ENCODE measurements around the gene HOMER1.
A peak's percentile ranks its signal among the peaks of the same experiment; 100 is the strongest.
"Not testable (repeated sequence)": the region's sequence is repeated elsewhere in the genome, so short reads cannot be mapped to it uniquely, and the experiment has no call there.

Gene HOMER1

DNA sequence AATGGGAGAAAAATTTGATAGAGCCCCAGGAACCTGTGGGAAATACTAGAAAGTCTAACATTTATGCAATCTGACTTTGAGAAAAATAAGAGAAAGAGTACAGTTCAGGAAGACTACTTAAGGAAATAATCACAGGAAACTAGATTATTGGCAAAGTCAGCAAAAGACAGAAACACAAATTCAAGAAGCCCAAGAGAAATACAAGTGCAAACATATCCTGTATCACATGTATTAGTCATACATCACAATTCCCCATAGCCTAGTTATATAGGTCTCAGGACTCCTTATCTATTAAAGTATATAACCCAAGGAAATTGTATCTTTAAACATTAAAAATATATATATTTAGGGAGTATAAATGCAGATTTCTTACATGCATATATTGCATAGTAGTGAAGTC, 100.8 kb downstream of the HOMER1 start:
- DNase-seq: no peak

DNA sequence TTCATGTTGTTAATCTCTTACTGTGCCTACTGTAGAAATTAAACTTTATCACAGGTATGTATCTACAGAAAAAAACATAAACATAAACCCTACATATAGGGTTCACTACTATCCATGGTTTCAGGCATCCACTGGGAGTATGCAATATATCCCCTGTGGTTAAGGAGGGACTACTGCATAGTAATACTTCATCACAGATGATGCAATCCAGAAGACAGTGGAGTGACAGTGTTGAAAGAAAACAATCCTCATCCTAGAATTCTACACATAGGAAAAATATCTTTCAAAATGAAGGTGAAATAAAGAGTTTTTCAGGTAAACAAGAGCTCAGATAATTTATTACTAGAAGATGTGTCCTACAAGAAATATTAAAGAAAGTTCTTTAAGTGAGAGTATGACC, 105.9 kb downstream of the HOMER1 start:
- no peak for DNase-seq

DNA sequence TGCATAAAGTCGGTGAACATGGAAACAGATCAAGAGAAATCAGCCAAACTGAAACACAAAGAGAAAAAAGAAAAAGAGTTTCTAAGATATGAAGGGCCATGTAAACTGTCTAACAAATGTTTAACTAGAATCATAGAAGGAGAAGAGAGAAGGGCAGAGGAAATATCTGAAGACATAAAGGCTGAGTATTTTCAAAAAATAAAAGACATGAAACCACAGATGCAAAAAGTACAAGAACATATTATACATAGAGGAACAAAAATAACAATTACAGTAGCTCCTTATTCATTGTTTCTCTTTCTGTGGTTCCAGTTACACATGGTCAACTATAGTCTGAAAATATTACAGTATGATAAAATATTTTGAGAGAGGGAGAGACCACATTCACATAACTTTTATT, 106.3 kb downstream of the HOMER1 start:
- no peak for DNase-seq

DNA sequence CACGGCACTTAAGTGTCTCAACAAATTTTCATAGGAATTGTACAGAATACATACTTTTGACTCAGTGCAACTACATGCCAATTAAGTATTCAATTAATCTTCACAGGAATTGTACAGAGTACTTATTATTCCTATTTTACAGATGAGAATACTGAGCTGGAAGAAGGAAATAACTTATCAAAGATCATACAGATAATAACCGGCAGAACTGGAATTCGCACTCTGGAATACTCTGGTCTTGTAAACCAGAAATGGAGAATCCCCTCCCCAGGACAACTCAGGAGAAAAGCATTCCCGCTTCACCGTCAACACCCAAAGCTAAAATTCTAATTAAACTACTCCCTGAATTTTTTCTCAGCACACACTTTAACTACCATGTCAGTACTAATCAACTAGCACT, 112.7 kb downstream of the HOMER1 start:
- no peak for DNase-seq

DNA sequence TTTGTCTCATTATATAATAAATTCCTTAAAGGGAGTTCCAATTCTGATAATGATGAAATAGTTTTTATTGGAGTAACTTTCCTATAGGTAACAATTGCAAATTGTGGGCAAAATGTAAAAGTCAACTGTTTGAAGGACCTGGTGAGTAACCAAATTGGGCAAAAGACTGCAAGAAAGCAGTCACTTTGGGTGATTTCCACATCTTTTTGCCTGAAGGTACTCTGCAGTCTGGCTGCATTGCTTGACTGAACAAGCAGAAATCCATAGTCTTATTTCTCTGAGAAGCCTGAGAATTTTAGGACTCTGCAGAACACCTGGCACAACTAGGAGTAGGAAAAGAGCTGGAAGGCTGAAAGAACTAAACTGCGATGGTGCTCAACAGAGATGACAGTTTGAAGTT, 114.9 kb downstream of the HOMER1 start:
- no peak for DNase-seq

DNA sequence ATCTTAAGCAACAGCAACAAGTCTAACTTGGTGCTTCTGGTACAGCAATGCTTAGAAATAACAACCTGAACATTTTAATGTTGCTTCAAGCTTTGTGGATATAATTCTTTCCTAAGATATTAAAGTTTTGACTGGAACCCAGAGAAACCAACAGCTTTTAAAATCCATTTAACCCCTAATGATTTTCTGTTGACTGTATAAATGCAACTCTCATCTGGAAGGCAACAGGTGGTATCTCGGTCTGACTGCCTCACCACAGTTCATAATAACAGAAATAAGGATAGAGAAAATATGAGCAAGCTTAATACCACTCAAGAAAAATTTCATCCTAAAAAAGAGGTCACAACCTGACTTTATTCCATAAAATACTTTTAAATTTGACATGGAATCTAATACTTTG, 116.9 kb downstream of the HOMER1 start:
- no peak for DNase-seq

DNA sequence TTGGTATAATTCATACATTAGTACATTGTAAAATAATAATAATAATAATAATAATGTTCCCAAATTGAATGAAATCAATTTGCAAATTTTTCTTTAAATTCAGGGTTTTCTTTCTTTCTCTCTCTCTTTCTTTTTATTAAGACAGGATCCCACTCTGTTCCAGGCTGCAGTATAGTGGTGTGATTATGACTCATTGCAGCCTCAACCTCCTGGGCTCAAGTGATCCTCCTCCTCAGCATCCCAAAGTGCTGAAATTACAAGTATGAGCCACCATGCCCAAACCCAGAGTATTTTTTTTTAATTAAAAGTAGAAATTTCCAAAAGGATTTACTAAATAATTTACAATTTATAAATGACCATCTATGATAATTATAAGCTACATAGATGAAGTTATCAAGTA, 117.7 kb downstream of the HOMER1 start:
- DNase-seq: no peak

DNA sequence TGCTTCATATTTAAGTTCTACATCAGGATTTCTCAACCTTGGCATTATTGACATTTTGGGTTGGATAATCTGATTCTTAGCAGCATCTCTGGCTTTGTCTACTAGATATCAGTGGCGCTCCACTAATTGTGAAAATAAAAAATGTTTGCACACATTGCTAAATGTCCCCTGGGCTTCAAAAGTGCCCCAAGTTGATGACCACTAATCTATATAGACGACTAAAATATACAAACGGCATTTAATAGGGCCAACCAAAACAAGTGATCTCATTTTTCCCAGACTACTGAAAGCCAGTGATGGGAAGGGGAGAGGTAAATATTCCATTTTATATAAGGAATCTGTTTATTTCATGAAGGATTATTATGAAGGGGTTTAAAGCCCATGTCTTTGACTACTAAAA, 118.6 kb downstream of the HOMER1 start:
- no peak for DNase-seq

DNA sequence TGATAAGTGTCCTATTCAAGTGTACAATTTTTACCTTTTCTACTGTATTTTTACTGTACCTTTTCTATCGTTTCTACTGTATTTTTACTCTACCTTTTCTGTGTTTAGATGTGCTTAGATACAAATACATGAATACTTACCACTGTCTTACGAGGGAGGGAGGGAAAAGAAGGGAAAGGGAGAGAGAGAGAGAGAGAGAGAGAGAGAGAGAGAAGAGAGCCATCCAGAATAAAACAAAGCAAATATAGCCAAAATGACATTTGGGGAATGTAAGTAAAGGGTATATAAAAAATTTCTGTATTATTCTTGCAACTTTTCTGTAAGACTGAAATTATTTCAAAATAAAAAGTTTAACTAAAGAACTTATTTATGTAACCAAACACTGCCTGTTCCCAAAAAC, 121.2 kb downstream of the HOMER1 start:
- DNase-seq: no peak

DNA sequence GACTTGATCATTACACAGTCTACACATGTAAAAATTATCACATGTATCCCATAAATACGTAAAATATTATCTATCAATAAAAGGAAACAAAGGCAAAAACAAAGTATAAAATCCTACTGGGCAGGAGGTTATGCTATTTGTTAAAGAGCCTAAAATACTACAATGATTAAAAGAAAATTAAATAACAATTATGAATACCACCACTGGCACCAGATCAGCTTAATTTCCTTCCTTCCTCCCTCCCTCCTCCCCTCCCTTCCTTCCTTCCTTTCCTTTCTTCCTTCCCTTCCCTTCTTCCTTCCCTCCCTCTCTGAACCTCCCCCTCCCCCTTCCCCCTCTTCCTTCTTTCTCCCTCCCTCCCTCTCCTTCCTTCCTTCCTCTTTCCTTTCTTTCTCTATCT, 127.3 kb downstream of the HOMER1 start:
- DNase-seq: no peak

DNA sequence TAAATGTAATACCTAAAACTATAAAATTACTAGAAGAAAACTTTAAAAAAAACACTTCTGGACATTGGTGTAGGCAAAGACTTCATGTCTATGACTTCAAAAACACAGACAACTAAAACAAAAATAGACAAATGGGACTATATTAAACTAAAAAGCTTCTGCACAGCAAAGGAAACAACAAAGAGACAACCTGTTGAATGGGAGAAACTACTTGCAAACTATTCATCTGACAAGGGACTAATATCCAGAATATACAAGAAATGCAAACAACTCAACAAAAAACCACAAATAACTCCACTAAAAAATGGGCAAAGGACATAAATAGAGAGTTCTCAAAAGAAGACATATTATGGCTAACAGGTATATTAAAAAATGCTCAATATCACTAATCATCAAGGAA, 128.8 kb downstream of the HOMER1 start:
- DNase-seq: not testable (repeated sequence)

DNA sequence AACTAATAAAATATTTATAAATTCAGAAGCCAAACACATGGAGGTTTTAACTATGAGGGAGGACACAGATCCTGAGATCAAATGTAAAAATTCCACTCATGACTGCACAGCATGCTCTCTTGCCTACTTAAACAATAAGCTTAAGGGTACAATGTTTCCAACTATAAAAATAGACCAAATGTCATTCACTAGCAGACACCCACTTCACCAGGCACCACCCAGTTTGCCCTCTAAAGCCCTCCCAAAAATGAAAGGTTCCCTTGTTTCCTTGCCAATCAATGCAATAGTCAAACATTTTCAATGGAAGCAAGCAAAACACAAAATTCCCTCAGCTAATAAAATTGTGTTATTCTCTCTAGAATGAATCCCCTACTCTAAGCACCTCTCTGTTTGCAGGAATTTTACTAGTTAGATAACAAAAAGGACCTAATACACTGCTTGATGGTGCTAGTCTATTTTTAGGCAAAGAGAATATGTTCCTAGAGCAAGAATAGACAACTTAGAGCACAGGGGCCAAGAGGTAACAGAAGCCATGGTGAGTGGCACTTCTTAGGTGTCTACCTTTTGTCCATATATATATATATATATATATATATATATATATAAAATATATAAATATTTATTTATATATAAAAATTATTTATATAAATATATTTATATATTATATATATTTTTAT, 135.3 kb downstream of the HOMER1 start:
- DNase-seq: no peak

DNA sequence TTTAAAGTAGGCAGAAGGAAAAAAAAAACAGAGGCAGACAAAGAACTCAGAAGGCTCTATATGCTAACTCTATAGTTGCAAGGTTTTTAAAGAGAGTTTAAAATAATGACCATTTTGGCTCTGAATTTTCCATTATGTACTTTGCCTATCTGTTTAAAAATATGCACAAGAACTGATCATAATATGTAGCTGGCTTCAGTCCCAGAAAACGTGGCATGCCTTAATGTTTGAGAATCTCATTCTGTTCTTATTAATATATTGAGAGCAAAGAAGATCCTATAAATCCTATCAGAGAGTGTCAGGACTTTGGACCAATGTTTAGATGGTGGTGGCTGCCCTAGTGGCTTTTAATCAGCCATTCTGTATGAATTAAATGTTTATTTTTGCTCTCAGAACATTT, 156.5 kb downstream of the HOMER1 start:
- no peak for DNase-seq

DNA sequence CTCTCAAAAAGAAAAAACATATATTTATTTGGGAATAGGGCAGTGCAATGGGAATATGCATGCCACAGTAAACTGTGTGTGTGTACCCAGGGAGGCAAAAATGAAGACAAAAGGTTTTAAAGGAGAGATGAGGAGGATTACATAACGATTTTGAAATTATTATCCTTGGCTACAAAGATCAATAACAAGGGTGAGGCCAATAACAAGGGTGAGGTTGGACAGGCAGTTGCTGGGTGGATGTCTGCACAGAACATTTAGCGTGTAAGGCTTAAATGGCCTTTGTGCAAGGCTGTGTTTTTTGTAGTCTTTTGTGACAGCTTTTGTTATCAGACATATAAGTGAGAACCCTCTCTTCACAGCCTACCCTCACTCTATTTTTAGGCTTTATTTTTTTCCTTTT, 164.1 kb downstream of the HOMER1 start:
- DNase-seq: no peak

DNA sequence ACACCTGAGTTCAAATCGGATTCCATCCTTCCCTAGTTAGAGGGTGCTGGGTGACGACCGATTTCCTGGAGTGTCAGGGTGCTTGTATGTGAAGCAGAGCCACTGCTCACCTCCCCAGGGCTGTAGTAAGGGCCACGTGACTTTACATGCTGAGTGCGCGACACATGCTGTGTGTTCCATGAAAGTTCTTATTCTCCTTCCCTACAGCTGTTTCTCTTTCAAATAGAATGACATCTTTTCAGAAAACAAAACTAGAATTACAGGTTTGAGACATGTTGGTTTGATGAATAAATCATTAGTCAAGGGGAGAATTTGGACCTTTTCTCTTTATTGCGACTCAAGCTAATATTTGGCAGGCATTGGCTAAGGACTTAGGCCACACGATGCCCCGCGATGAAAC, 164.9 kb downstream of the HOMER1 start:
- no peak for DNase-seq

DNA sequence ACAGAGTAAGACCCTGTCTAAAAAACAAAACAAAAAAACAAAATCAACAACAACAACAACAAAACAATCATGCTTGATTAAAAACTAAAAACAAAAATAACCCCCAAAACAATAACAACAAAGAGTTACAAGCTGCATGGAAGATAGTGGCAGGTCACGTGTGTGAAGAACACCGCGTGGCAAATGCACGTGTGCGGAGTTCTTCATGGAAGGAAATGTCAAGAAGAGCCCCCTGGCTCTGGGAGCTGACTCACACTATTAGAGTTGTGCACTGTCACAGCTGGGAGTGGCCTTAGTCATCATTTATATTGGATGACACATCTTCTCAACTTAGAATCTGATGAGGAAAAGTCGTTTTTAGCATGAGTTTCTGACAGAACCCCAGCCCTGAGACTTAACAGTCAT, 167.5 kb downstream of the HOMER1 start:
- no peak for DNase-seq

DNA sequence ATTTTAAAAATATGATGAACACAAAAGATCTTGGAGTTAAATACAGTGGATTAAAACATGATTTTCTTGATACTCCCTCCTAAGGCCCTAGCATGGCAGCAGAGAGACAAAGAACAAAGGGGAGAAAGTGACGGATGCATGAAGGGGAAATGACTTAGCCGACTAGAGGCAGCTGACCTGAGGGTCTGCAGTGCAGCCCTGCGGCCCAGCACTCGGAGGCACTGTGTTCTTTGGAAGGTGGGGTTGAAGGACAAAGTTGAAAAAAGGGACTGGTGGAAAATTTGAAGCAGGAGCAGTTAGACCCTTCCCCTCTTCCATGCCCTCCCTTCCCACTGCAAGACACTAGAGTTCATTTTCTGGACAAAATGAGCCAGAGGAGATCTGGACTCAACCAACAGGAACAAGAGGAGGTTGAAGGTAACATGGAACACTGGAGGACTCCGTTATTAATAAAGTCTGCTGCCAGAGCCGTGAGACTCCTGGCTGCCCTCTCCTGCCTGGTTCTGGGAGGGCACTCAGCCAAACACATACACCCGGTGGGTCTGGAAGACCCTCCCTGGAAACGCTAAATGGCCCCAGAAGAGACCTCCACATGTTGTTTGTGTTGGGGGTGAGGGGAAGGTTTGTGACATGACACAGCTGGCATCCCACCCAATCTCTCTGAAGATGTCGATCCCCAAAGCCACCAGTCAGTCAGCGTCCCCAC, 179.9 kb downstream of the HOMER1 start:
- DNase-seq: no peak

DNA sequence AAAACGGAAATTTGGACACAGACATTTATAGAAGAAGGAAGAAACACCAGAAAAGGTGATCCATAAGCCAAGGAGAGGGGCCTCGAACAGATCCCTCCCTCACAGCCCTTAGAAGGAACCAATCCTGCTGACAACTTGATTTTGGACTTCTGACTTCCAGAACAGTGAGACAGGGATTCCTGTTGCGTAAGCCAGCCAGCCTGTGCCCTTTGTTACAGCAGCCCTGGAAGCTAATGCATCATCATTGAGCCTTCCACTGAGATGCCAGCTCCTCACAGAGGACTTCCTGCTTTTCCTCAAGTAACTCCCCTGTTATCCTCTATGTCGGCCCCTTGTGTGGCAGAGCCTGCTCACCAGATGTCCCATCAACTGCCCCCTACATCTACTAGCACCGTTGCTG, 183.9 kb downstream of the HOMER1 start:
- DNase-seq: no peak

DNA sequence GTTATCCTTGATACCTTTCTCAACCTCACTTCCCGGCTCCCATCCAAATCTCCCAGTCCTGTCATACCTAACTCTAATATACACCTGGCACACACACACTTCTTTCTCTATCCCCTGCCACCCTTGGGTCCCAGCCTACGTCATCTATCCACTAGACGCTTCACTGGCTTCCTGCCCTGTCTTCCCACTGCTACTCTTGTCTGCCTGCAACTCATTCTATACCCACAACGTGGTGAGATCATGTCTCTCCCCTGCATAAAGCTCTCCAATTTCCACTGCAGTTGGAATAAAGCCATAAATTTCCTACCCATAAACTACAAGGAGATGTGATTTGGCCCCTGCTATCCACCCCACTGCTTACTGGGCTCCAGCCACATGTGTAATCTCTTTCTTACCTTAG, 184.5 kb downstream of the HOMER1 start:
- DNase-seq: peak; percentile 44

Data from NCI-H2029 treated with DMSO at 0.1 percent for 48 hours (cell line).